IPS DF 6.9 (cell line): ENCODE data around the gene CCDC9B.
A peak's percentile ranks its signal among the peaks of the same experiment; 100 is the strongest.

ENCODE experiments used
- DNase-seq: peaks from one replicate; pipeline ENCODE4 v3.0.0-alpha.2; 2013; ENCODE audit warnings: low read depth, low spot score
- H3K27ac ChIP-seq: one replicate; pipeline ENCODE4 v1.5.1; 2013; ENCODE audit warnings: low read length, control low read depth
- H3K27me3 ChIP-seq: 2 replicates; pipeline ENCODE4 v1.6.1; 2013; ENCODE audit warnings: mild to moderate bottlenecking, low read length; ENCODE audit not compliant: control insufficient read depth, insufficient read depth
- H3K36me3 ChIP-seq: 2 replicates; pipeline ENCODE4 v1.6.1; 2013; ENCODE audit warnings: low read length; ENCODE audit not compliant: control insufficient read depth, insufficient read depth
- H3K4me1 ChIP-seq: 2 replicates; pipeline ENCODE4 v1.6.1; 2013; ENCODE audit warnings: low read length; ENCODE audit not compliant: control insufficient read depth, insufficient read depth
- H3K4me3 ChIP-seq: 2 replicates; pipeline ENCODE4 v1.5.1; 2013; ENCODE audit warnings: mild to moderate bottlenecking, low read length
- H3K9me3 ChIP-seq: 2 replicates; pipeline ENCODE4 v1.6.1; 2013; ENCODE audit warnings: low read length, inconsistent platforms; ENCODE audit not compliant: control insufficient read depth, insufficient read depth
- WGBS: extraction: QIAGEN DNeasy Blood & Tissue Kit; methylation state at CpG from one replicate; pipeline ENCODE4 v1.1.7; 2013; ENCODE audit warnings: mixed read lengths, missing lambda C conversion rate; ENCODE audit not compliant: insufficient read length, insufficient coverage; 5-methylcytosine and 5-hydroxymethylcytosine counted together

CCDC9B gene

DNA sequence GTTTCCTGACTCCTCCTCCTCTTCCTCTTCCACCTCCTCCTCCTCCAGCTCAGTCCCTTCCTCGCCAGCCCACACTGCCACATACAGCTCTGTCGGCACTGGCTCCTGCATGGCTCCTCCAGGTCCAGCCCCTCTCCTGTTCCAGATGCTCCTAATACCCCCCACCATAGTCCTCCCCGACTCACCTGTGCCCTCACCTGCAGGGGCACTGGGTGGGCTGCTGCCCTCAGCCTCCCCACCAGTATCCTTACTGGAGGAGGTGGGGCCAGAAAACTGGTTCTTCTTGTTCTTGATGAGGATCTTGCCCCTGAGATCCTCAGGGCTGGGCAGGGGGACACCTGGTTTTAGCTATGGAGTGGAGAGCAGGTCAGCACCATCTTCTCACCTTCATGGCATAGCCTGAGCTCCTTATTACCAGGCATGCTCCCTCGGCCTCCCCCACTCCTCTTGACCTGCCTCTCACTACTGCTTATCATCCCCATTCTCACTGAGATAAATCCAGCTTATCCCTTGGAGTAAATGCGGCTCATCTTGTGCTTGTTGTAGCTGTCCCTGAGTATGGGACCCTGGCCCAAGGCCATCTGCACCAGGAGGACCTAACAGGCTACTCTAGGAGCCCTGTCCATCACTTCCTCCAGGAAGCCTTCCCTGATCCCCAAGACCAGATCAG, 44.0 kb downstream of the CCDC9B start:
- no CpG with 5 or more reads among the region's 5 CpGs for WGBS
- Histone ChIP-seq H3K27ac (no peak overlapping the region), H3K4me1 (peaks cover 8% of the 10 kb centered on the region), H3K36me3 (no peaks in the 10 kb centered on the region), H3K9me3 (no peaks in the 10 kb centered on the region), H3K4me3 (no peak overlapping the region), H3K27me3 (peaks cover 9% of the 10 kb centered on the region)
- no peak for DNase-seq

DNA sequence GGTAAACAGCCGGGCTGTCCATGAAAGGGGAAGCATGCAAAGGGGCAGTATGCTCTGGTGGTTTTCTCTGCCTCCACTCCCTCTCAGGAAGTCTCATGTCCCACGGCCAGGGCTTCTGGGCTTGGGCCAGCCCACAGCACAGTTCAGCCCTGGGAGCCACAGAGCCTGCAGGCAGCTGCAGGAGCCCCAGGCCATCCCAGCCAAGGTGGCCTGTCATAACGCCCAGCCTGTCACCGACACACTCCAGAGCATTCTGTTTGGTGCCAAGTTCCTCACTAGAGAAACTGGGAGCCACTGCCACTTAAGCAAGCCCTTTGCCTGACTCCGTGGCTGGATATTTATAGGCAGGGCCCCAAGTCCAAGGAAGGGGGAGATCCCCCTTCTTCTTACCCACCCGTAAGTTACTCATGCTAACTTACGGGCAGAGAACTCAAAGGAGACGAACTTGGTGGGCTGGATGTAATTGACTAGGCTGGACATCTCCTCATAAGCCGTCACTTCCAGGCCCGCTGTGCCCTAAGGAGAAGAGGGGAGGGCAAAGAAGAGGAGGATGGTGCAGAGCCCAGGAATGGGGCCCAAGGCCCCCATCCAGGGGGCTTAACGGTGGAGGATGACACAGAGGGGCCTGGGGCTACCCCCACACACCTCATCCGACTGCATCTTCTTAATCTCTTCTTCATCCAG, 44.7 kb downstream of the CCDC9B start:
- WGBS, result no CpG with 5 or more reads among the region's 12 CpGs
- Histone ChIP-seq H3K4me1 (peaks cover 6% of the 10 kb centered on the region), H3K27me3 (peaks cover 10% of the 10 kb centered on the region), H3K4me3 (no peak overlapping the region), H3K9me3 (no peaks in the 10 kb centered on the region), H3K36me3 (no peaks in the 10 kb centered on the region), H3K27ac (no peak overlapping the region)
- no peak for DNase-seq

GRCh38 chr15:40295297-40295696, 45.4 kb downstream of the CCDC9B start:
- Histone ChIP-seq H3K4me3 (no peak overlapping the region), H3K27ac (no peak overlapping the region), H3K9me3 (no peaks in the 10 kb centered on the region), H3K36me3 (no peaks in the 10 kb centered on the region), H3K4me1 (peaks cover 6% of the 10 kb centered on the region), H3K27me3 (peaks cover 10% of the 10 kb centered on the region)
- WGBS, result no CpG with 5 or more reads among the region's 1 CpG
- no peak for DNase-seq

DNA sequence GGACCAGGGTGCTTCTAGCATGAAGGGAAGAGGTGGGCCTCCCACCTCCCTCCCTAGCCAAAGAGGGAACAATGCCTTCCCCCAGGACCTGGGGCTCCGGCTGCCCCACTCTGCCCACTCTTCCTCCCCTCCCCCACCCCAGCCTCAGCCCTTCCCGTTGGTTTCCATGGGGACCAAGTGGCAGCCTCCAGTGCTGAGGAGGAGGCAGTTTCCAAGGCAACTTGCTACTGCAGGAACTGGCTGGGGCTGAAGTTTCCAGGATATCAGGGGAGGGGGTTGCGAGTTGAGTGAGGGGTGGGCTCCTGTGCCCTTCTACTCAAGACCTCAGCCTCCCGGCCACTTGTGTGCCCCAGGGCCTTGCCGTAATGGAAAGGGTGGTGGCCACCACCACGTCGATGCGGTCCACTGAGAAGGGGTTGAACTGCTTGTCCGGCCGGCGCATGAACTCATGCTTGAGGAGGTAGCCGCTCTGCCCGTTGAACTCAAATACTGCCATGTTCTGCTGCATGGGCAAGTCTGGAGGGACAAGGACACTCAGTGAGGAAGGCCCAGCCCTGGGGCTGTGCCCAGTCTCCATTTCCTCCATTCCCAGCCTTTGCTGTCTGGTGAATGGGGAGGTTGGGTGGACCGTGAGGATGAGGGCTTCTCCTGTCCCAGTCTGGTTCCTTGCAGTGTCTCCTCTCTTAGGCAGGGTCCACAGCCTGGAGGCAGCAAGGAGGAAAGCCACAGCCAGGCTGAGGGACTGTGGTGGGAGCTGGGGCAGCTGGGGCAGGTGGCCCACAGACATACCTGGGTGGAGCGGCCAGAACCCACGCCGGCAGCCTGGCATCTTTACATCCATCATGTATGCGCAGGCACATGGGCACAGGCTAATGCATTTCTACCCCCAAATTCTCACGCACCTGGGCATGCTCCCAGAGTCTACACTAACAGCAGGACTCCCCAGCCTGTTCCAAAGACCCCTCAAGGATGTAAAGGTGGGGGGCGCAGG, 46.5 kb downstream of the CCDC9B start:
- no peak for DNase-seq
- no peaks in the 10 kb centered on the region for H3K36me3 ChIP-seq
- peaks cover 10% of the 10 kb centered on the region for H3K27me3 ChIP-seq
- no CpG with 5 or more reads among the region's 20 CpGs for WGBS
- H3K4me1 ChIP-seq, result peaks cover 6% of the 10 kb centered on the region
- H3K4me3 ChIP-seq, result no peak overlapping the region
- H3K9me3 ChIP-seq, result no peaks in the 10 kb centered on the region
- no peak overlapping the region for H3K27ac ChIP-seq

- Histone ChIP-seq H3K36me3 (no peaks in the 10 kb centered on the region), H3K27me3 (peaks cover 10% of the 10 kb centered on the region), H3K9me3 (no peaks in the 10 kb centered on the region), H3K4me1 (peaks cover 6% of the 10 kb centered on the region), H3K27ac (no peak overlapping the region), H3K4me3 (no peak overlapping the region)
- DNase-seq, result no peak
Observed at GRCh38 chr15:40293006-40293405, 47.7 kb downstream of the CCDC9B start.

DNA sequence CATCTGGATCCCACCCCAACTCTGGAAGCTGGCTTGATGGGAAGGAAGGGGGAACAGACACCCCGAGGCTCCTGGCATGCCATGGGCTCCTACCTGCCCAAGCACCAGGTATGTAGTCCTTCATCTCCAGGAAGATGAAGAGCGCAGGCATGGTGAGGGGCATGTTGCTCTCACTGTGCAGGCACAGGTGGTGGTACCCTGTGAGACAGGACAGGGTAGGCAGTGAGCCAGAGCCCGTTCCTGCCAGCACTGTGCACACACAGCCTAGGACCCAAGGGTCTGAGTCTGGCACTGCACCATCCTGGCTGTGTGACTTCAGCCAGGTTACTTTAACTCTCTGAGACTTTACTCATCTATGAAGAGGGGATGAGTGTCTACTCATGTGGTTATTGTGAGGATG, 48.5 kb downstream of the CCDC9B start:
- WGBS, result no CpG with 5 or more reads among the region's 3 CpGs
- peaks cover 6% of the 10 kb centered on the region for H3K4me1 ChIP-seq
- H3K27me3 ChIP-seq, result peaks cover 10% of the 10 kb centered on the region
- no peaks in the 10 kb centered on the region for H3K9me3 ChIP-seq
- no peak overlapping the region for H3K4me3 ChIP-seq
- DNase-seq, result no peak
- no peak overlapping the region for H3K27ac ChIP-seq
- H3K36me3 ChIP-seq, result no peaks in the 10 kb centered on the region

DNA sequence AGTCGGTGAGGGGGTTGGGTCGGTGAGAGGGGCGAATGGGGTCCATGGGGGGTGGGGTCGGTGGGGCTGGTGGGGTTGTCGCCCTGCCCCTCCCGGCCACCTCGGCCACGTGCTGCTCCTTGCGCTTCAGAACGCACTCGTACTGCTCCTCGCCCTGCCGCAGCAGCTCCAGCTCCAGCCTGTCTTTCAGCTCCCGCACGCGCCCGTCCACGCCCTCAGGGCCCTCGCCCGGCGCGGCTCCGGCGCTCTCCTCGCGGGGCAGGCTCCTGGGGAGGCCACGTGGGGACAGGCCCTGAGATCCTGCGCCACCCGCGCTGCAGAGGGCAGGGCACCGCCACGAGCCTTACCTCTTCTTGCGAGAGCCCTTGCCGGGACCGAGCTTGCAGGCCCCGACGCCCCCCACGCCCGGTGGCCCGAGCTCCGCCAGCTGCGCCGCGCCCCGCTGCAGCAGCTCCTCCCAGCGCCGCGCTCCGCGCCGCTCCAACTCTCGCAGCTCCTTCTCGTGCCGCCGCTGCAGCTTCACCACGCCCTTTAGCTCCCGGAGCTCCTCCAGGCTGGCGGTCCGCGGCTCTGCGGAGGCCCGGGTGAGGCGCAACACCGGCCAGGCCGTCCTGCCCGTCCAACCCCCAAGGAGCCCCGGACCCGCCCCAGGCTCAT, 49.7 kb downstream of the CCDC9B start:
- Histone ChIP-seq H3K36me3 (no peaks in the 10 kb centered on the region), H3K4me3 (peak overlapping the region; percentile 14; the same call in 1 of the 2 replicates), H3K4me1 (peaks cover 3% of the 10 kb centered on the region), H3K27me3 (peaks cover 10% of the 10 kb centered on the region), H3K27ac (no peak overlapping the region), H3K9me3 (no peaks in the 10 kb centered on the region)
- no peak for DNase-seq
- no CpG with 5 or more reads among the region's 68 CpGs for WGBS

GRCh38 chr15:40290545-40290917, 50.2 kb downstream of the CCDC9B start:
- DNase-seq, result no peak
- WGBS, result no CpG with 5 or more reads among the region's 12 CpGs
- Histone ChIP-seq H3K4me1 (peaks cover 3% of the 10 kb centered on the region), H3K9me3 (no peaks in the 10 kb centered on the region), H3K27me3 (peaks cover 10% of the 10 kb centered on the region), H3K36me3 (no peaks in the 10 kb centered on the region), H3K4me3 (no peak overlapping the region), H3K27ac (no peak overlapping the region)

GRCh38 chr15:40289140-40289775, 51.5 kb downstream of the CCDC9B start:
- H3K9me3 ChIP-seq, result no peaks in the 10 kb centered on the region
- no CpG with 5 or more reads among the region's 6 CpGs for WGBS
- H3K4me1 ChIP-seq, result peaks cover 3% of the 10 kb centered on the region
- no peak overlapping the region for H3K27ac ChIP-seq
- H3K4me3 ChIP-seq, result no peak overlapping the region
- no peaks in the 10 kb centered on the region for H3K36me3 ChIP-seq
- DNase-seq, result no peak
- peaks cover 13% of the 10 kb centered on the region for H3K27me3 ChIP-seq

GRCh38 chr15:40287968-40288367, 52.8 kb downstream of the CCDC9B start:
- no CpG with 5 or more reads among the region's 4 CpGs for WGBS
- no peaks in the 10 kb centered on the region for H3K9me3 ChIP-seq
- DNase-seq, result no peak
- H3K4me1 ChIP-seq, result peaks cover 3% of the 10 kb centered on the region
- no peaks in the 10 kb centered on the region for H3K36me3 ChIP-seq
- H3K4me3 ChIP-seq, result no peak overlapping the region
- H3K27ac ChIP-seq, result no peak overlapping the region
- H3K27me3 ChIP-seq, result peaks cover 25% of the 10 kb centered on the region
